ENCODE results near the gene MRNIP.

DNA sequence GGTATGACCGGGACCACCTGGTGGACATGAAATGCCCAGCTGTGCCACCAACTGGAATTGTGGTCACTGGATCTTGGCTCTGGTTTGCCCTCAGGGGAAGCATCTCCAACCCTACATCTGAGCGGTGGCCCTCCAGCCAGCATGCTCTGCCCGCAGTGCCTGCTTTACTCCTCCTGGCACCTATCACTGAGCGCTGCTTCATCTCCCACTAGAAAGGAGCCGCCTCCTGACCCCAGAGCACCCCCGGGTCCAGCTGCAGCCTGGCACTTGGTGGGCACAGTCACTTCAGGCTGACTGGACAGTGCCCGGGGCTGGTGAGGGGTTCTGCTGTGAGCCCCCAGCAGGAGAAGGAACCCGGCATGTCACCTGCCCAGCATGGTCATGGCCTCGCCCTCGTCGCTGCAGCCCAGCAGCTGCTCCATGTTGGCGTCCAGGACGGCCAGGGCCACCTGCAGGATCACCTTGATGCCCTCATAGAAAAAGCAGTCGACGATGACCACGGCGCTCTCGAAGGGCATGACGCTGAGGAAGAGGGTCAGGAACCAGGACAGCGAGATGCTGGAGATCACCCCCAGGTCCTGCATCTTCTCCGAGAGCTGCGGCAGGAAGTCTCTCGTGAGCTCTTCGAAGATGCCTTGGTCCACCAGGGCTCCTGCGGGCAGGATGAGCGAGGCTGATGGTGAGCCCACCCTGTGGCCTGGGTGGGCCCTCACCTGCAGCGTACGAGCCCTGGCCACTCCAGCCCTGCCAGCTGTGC, 16.1 kb upstream of the MRNIP start:
- TF ChIP-seq YY1 (IDR thresholded peaks at IDR 0.05; ENCODE audit: insufficient read depth, insufficient read length) (no peak), ZNF274 (IDR thresholded peaks at IDR 0.05; ENCODE audit: low read depth, low read length) (no peak)
